ENCODE measurements around the gene ARID2. TPM values are rescaled to one million over a fixed set of nuclear protein-coding genes. Genes with fewer than 3 reads are reported as not detected.

Gene ARID2
- polyA plus RNA-seq, 1 donor from 2014 or later: 20.6 TPM

DNA sequence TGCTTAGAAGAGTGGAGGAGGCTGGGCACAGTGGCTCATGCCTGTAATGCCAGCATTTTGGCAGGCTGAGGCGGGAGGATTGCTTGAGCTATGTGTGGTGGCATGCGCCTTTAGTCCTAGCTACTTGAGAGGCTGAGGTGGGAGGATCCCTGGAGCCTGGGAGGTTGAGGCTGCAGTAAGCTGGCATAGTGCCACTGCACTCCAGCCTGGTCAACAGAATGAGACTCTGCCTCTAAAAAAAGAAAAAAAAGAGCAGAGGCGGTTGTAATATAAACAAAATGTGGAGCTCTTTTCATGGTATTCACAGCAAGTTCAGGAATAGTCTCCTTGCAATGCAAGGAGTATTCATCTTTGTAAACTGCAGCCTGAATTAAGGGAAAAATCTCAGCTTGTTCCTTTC, 27.2 kb downstream of the ARID2 start:
- Histone ChIP-seq H3K36me3 (ENCODE audit: insufficient read depth, low read length) (no peaks in the 10 kb centered on the region), H3K4me2 (ENCODE audit: low read length) (no peak overlapping the region), H3F3A (ENCODE audit: insufficient read depth, low read length, poor library complexity, severe bottlenecking) (no peaks in the 10 kb centered on the region), H3K9me2 (ENCODE audit: insufficient read depth, low read length) (no peaks in the 10 kb centered on the region), H3K27ac (ENCODE audit: low read length) (no peak overlapping the region), H4K20me1 (ENCODE audit: insufficient read depth) (no peaks in the 10 kb centered on the region), H3K9me3 (ENCODE audit: low read length) (no peaks in the 10 kb centered on the region), H3K27me3 (ENCODE audit: insufficient read depth, low read depth, low read length) (no peaks in the 10 kb centered on the region), H3K4me3 (ENCODE audit: low read length) (no peak overlapping the region), H3K9ac (ENCODE audit: low read length) (no peak overlapping the region), H2AFZ (ENCODE audit: low read depth, low read length) (no peak overlapping the region), H3K79me2 (replicated peaks; ENCODE audit: insufficient read depth, low read length) (peaks cover 55% of the 10 kb centered on the region)
- TF ChIP-seq TAF1 (IDR thresholded peaks at IDR 0.05; ENCODE audit: low read depth): no peak
- no peak for TF ChIP-seq EP300 (conservative IDR thresholded peaks at IDR 0.05; ENCODE audit: poor library complexity, severe bottlenecking)
- no peak for TF ChIP-seq RAD21 (conservative IDR thresholded peaks at IDR 0.05)
- no peak for TF ChIP-seq POLR2AphosphoS5 (IDR thresholded peaks at IDR 0.05)
- TF ChIP-seq, protein P1, sequence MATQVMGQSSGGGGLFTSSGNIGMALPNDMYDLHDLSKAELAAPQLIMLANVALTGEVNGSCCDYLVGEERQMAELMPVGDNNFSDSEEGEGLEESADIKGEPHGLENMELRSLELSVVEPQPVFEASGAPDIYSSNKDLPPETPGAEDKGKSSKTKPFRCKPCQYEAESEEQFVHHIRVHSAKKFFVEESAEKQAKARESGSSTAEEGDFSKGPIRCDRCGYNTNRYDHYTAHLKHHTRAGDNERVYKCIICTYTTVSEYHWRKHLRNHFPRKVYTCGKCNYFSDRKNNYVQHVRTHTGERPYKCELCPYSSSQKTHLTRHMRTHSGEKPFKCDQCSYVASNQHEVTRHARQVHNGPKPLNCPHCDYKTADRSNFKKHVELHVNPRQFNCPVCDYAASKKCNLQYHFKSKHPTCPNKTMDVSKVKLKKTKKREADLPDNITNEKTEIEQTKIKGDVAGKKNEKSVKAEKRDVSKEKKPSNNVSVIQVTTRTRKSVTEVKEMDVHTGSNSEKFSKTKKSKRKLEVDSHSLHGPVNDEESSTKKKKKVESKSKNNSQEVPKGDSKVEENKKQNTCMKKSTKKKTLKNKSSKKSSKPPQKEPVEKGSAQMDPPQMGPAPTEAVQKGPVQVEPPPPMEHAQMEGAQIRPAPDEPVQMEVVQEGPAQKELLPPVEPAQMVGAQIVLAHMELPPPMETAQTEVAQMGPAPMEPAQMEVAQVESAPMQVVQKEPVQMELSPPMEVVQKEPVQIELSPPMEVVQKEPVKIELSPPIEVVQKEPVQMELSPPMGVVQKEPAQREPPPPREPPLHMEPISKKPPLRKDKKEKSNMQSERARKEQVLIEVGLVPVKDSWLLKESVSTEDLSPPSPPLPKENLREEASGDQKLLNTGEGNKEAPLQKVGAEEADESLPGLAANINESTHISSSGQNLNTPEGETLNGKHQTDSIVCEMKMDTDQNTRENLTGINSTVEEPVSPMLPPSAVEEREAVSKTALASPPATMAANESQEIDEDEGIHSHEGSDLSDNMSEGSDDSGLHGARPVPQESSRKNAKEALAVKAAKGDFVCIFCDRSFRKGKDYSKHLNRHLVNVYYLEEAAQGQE (IDR thresholded peaks at IDR 0.05; ENCODE audit: borderline replicate concordance): no peak

DNA sequence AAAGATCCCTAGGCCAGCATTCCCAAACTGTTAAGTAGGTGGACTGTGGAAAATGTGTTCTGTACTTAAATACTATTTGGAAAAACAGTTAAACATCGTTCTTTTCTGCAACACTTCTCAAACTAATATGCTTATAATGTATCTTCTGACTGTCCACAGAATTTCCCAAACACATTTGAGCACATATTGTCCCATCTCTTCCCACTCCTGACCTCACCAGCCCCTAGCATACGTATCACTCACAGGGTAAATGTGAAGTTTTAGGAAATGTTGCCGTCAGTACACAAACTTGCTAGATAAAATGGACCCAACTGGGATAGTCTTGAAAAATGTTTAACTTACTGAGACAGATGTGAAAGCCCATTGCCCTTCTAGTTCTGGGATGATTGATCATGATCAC, 27.7 kb downstream of the ARID2 start:
- H2AFZ ChIP-seq (ENCODE audit: low read depth, low read length): no peak overlapping the region
- H3K36me3 ChIP-seq (ENCODE audit: insufficient read depth, low read length): no peaks in the 10 kb centered on the region
- no peaks in the 10 kb centered on the region for H3K27me3 ChIP-seq (ENCODE audit: insufficient read depth, low read depth, low read length)
- no peak overlapping the region for H3K27ac ChIP-seq (ENCODE audit: low read length)
- peaks cover 55% of the 10 kb centered on the region for H3K79me2 ChIP-seq (replicated peaks; ENCODE audit: insufficient read depth, low read length)
- no peak overlapping the region for H3K4me3 ChIP-seq (ENCODE audit: low read length)
- no peak overlapping the region for H3K4me2 ChIP-seq (ENCODE audit: low read length)
- no peaks in the 10 kb centered on the region for H3K9me3 ChIP-seq (ENCODE audit: low read length)
- H3F3A ChIP-seq (ENCODE audit: insufficient read depth, low read length, poor library complexity, severe bottlenecking): no peaks in the 10 kb centered on the region
- no peak overlapping the region for H3K9ac ChIP-seq (ENCODE audit: low read length)
- TF ChIP-seq SMC3 (conservative IDR thresholded peaks at IDR 0.05; ENCODE audit: poor library complexity) (no peak), EZH2 (IDR thresholded peaks at IDR 0.05; ENCODE audit: borderline replicate concordance, insufficient read depth, low read length, poor library complexity, severe bottlenecking) (no peak), RAD21 (conservative IDR thresholded peaks at IDR 0.05) (no peak), TAF1 (IDR thresholded peaks at IDR 0.05; ENCODE audit: low read depth) (no peak), EP300 (conservative IDR thresholded peaks at IDR 0.05; ENCODE audit: poor library complexity, severe bottlenecking) (no peak), MXI1 (conservative IDR thresholded peaks at IDR 0.05; ENCODE audit: poor library complexity, severe bottlenecking) (no peak), POLR2AphosphoS5 (IDR thresholded peaks at IDR 0.05) (no peak)
- TF ChIP-seq, protein P2, sequence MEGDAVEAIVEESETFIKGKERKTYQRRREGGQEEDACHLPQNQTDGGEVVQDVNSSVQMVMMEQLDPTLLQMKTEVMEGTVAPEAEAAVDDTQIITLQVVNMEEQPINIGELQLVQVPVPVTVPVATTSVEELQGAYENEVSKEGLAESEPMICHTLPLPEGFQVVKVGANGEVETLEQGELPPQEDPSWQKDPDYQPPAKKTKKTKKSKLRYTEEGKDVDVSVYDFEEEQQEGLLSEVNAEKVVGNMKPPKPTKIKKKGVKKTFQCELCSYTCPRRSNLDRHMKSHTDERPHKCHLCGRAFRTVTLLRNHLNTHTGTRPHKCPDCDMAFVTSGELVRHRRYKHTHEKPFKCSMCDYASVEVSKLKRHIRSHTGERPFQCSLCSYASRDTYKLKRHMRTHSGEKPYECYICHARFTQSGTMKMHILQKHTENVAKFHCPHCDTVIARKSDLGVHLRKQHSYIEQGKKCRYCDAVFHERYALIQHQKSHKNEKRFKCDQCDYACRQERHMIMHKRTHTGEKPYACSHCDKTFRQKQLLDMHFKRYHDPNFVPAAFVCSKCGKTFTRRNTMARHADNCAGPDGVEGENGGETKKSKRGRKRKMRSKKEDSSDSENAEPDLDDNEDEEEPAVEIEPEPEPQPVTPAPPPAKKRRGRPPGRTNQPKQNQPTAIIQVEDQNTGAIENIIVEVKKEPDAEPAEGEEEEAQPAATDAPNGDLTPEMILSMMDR (IDR thresholded peaks at IDR 0.05; ENCODE audit: poor library complexity, severe bottlenecking): no peak
- TF ChIP-seq, protein P1 (IDR thresholded peaks at IDR 0.05; ENCODE audit: borderline replicate concordance): no peak
- H4K20me1 ChIP-seq (ENCODE audit: insufficient read depth): no peaks in the 10 kb centered on the region
- H3K9me2 ChIP-seq (ENCODE audit: insufficient read depth, low read length): no peaks in the 10 kb centered on the region

Measured in neural cell (in vitro differentiated cells).